ENCODE measurements around the gene LGI2. TPM values are rescaled to one million over a fixed set of nuclear protein-coding genes. Genes with fewer than 3 reads are reported as not detected.

The LGI2 gene
- total and polyA plus RNA-seq, 2 of the 8 experiments (the other 6 are each of a cell fraction or from before 2014, with no cell fraction given) = 2.3 to 4.0 TPM

GRCh38 chr4:25069014-25069413, 38.3 kb upstream of the LGI2 start (continued):
- no peak for TF ChIP-seq RFX5 (IDR thresholded peaks at IDR 0.05; ENCODE audit: borderline replicate concordance, low read depth, low read length)
- TF ChIP-seq NRF1 (IDR thresholded peaks at IDR 0.05; ENCODE audit: low read depth, low read length) = no peak
- no peak for TF ChIP-seq MAX (IDR thresholded peaks at IDR 0.05)
- no peak for TF ChIP-seq POLR2AphosphoS5 (IDR thresholded peaks at IDR 0.05; ENCODE audit: low read depth, low read length)
- TF ChIP-seq KDM1A (IDR thresholded peaks at IDR 0.05; ENCODE audit: borderline replicate concordance, low read length) = no peak

Data from H1 (cell line).